GM10266 (cell line): Measurements from ENCODE around the gene LGALS7B.
"Not testable (repeated sequence)": the region's sequence is repeated elsewhere in the genome, so short reads cannot be mapped to it uniquely, and the experiment has no call there.

Source experiments
- DNase-seq: peaks from one replicate; pipeline ENCODE4 v3.0.0; 2012; ENCODE audit errors: extremely low spot score
- CTCF ChIP-seq: IDR thresholded peaks from 2 replicates; pipeline ENCODE4 v1.5.1; 2012; ENCODE audit warnings: mild to moderate bottlenecking, low read depth; ENCODE audit not compliant: control insufficient read depth, insufficient read depth; ENCODE audit errors: missing control alignments

The LGALS7B gene

GRCh38 chr19:38808741-38809140 lies 19.7 kb downstream of the LGALS7B start:
- no peak for TF ChIP-seq CTCF
- DNase-seq: no peak

- TF ChIP-seq CTCF: no peak
- no peak for DNase-seq
These were observed 20.7 kb downstream of the LGALS7B start for GRCh38 chr19:38809592-38810252.

GRCh38 chr19:38812009-38812840 lies 23.2 kb downstream of the LGALS7B start:
- DNase-seq: peak; percentile 5
- TF ChIP-seq CTCF: no peak

- no peak for DNase-seq
- no peak for TF ChIP-seq CTCF
These were observed 23.9 kb downstream of the LGALS7B start, which contains the start of gene LGALS4 for GRCh38 chr19:38812841-38813320. Gene LGALS4, minus strand, starts transcription at chr19:38812945. Its CDS starts 59 bp downstream, at chr19:38812886.

- TF ChIP-seq CTCF: no peak
These were observed 24.3 kb downstream of the LGALS7B start for GRCh38 chr19:38813323-38813722.

GRCh38 chr19:38813932-38814331 lies 24.9 kb downstream of the LGALS7B start:
- DNase-seq: not testable (repeated sequence)

More at GRCh38 chr19:38813323-38813722, 24.3 kb downstream of the LGALS7B start:
- no peak for DNase-seq

- TF ChIP-seq CTCF: no peak
- DNase-seq: peak; percentile 19
These were observed 26.3 kb downstream of the LGALS7B start for GRCh38 chr19:38815059-38816001.
